Measurements from ENCODE around the gene MEGF6.

MEGF6 gene

GRCh38 chr1:3509721-3510120 lies 101.6 kb downstream of the MEGF6 start:
- no peak for DNase-seq (ENCODE audit: low read depth in 1 of 2, low spot score in 1 of 2)
- H3K27me3 ChIP-seq (ENCODE audit: insufficient read depth, poor library complexity, severe bottlenecking) = no peaks in the 10 kb centered on the region
- TF ChIP-seq GABPA (IDR thresholded peaks at IDR 0.05; ENCODE audit: low read depth) (no peak), CTCF (IDR thresholded peaks at IDR 0.05; ENCODE audit: insufficient read depth, low read length) (no peak), POLR2AphosphoS5 (IDR thresholded peaks at IDR 0.05; ENCODE audit: low read depth) (no peak), SPI1 (IDR thresholded peaks at IDR 0.05; ENCODE audit: borderline replicate concordance, low read depth) (no peak), REST (IDR thresholded peaks at IDR 0.05; ENCODE audit: insufficient replicate concordance, low read depth) (no peak)
- H3K4me3 ChIP-seq (replicated peaks; ENCODE audit: insufficient read depth, low read length) = no peak overlapping the region
- H3K27ac ChIP-seq (replicated peaks) = no peak overlapping the region

DNA sequence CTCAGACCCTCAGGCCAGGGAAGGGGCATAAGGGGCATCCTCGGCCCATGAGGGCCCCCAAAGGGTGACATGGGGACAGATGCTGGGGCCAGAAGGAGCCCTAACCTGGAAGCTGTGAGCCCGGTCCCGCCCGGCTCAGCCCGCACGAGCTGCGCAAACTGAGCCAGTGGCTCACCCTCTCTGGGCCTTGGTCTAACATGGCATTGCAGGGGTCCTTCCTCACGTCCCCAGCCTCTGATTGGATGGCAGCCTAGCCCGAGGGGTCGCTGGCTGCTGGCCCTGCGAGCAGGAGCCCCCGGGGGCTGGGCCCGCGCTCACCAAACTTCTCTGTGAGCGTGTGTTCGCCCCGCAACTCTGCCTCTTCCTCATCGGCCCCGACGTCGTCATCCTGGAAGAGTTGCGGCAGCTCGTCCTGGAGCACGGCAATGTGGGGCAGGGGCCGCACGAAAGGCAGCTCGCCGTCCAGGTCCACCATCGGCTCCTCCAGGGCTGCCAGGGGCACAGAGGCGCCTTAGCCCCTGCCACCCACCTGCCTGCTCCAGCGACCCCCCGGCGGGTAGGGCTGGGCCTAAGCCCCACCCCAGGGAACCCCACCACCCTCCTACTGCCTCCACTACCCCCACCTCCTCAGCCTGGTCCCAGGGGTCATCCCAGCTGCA lies 102.4 kb downstream of the MEGF6 start:
- H3K27ac ChIP-seq (replicated peaks) = no peak overlapping the region
- TF ChIP-seq GABPA (IDR thresholded peaks at IDR 0.05; ENCODE audit: low read depth) = no peak
- no peak for TF ChIP-seq REST (IDR thresholded peaks at IDR 0.05; ENCODE audit: insufficient replicate concordance, low read depth)
- TF ChIP-seq CTCF (IDR thresholded peaks at IDR 0.05; ENCODE audit: insufficient read depth, low read length) = no peak
- no peak for TF ChIP-seq POLR2AphosphoS5 (IDR thresholded peaks at IDR 0.05; ENCODE audit: low read depth)
- no peak for TF ChIP-seq SPI1 (IDR thresholded peaks at IDR 0.05; ENCODE audit: borderline replicate concordance, low read depth)
- no peaks in the 10 kb centered on the region for H3K27me3 ChIP-seq (ENCODE audit: insufficient read depth, poor library complexity, severe bottlenecking)
- no peak for DNase-seq (ENCODE audit: low read depth in 1 of 2, low spot score in 1 of 2)
- no peak overlapping the region for H3K4me3 ChIP-seq (replicated peaks; ENCODE audit: insufficient read depth, low read length)

GRCh38 chr1:3507636-3508275 lies 103.6 kb downstream of the MEGF6 start:
- no peak for TF ChIP-seq CTCF (IDR thresholded peaks at IDR 0.05; ENCODE audit: insufficient read depth, low read length)
- no peak overlapping the region for H3K4me3 ChIP-seq (replicated peaks; ENCODE audit: insufficient read depth, low read length)
- no peak for DNase-seq (ENCODE audit: low read depth in 1 of 2, low spot score in 1 of 2)
- no peaks in the 10 kb centered on the region for H3K27me3 ChIP-seq (ENCODE audit: insufficient read depth, poor library complexity, severe bottlenecking)
- no peak overlapping the region for H3K27ac ChIP-seq (replicated peaks)

DNA sequence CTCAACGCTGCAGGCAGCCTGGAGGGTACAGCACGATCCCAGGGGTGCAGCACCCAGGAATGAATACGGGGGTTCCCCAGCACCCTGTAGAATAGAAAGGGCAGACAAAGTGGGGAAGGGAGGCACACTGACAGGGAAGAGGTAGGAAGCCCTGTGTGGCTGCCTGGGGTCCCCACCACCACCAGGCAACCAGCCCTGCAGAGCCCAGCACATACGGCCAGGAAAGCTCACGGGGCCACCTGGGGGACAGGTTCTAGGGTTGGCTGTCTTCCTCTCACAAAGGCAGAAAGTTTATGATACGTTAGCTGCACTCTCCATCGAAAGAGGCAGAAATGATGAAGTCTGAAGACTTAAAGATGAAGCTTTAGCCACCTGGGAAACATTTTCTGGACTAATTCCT lies 104.4 kb downstream of the MEGF6 start:
- DNase-seq (ENCODE audit: low read depth in 1 of 2, low spot score in 1 of 2) = no peak
- H3K27me3 ChIP-seq (ENCODE audit: insufficient read depth, poor library complexity, severe bottlenecking) = no peaks in the 10 kb centered on the region
- no peak overlapping the region for H3K4me3 ChIP-seq (replicated peaks; ENCODE audit: insufficient read depth, low read length)
- TF ChIP-seq CTCF (IDR thresholded peaks at IDR 0.05; ENCODE audit: insufficient read depth, low read length) (no peak), GABPA (IDR thresholded peaks at IDR 0.05; ENCODE audit: low read depth) (no peak), REST (IDR thresholded peaks at IDR 0.05; ENCODE audit: insufficient replicate concordance, low read depth) (no peak), SPI1 (IDR thresholded peaks at IDR 0.05; ENCODE audit: borderline replicate concordance, low read depth) (no peak), POLR2AphosphoS5 (IDR thresholded peaks at IDR 0.05; ENCODE audit: low read depth) (no peak)
- no peak overlapping the region for H3K27ac ChIP-seq (replicated peaks)
